ENCODE results near the gene TXNRD2.
"Not testable (repeated sequence)": the region's sequence is repeated elsewhere in the genome, so short reads cannot be mapped to it uniquely, and the experiment has no call there.

The TXNRD2 gene

GRCh38 chr22:19937616-19938473, 3.8 kb downstream of the TXNRD2 start:
- ATAC-seq (ENCODE audit: insufficient read depth, low read depth) (no peak), DNase-seq (no peak)
- peaks cover 4% of the 10 kb centered on the region for H3K36me3 ChIP-seq (ENCODE audit: insufficient read depth, low read length)
- H4K20me1 ChIP-seq (ENCODE audit: insufficient read depth, low read length) = no peaks in the 10 kb centered on the region
- peaks cover 26% of the 10 kb centered on the region for H3K79me2 ChIP-seq (ENCODE audit: insufficient read depth, low read length)
- no peak overlapping the region for H2AFZ ChIP-seq (ENCODE audit: low read depth, low read length)
- no peak overlapping the region for H3K4me3 ChIP-seq (ENCODE audit: low read depth in 1 of 2, low read length in 2 of 2)
- no peak overlapping the region for H3K9ac ChIP-seq (ENCODE audit: low read depth, low read length)
- peaks cover 6% of the 10 kb centered on the region for H3K9me3 ChIP-seq (ENCODE audit: insufficient read depth, low read length, severe bottlenecking)
- no peak for TF ChIP-seq EZH2 (IDR thresholded peaks at IDR 0.05; ENCODE audit: borderline replicate concordance, low read depth, low read length, severe bottlenecking)
- TF ChIP-seq, protein P1, sequence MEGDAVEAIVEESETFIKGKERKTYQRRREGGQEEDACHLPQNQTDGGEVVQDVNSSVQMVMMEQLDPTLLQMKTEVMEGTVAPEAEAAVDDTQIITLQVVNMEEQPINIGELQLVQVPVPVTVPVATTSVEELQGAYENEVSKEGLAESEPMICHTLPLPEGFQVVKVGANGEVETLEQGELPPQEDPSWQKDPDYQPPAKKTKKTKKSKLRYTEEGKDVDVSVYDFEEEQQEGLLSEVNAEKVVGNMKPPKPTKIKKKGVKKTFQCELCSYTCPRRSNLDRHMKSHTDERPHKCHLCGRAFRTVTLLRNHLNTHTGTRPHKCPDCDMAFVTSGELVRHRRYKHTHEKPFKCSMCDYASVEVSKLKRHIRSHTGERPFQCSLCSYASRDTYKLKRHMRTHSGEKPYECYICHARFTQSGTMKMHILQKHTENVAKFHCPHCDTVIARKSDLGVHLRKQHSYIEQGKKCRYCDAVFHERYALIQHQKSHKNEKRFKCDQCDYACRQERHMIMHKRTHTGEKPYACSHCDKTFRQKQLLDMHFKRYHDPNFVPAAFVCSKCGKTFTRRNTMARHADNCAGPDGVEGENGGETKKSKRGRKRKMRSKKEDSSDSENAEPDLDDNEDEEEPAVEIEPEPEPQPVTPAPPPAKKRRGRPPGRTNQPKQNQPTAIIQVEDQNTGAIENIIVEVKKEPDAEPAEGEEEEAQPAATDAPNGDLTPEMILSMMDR (IDR thresholded peaks at IDR 0.05; ENCODE audit: borderline replicate concordance, extremely low read depth, low read length, poor library complexity, severe bottlenecking) = no peak
- no peak overlapping the region for H3K4me2 ChIP-seq (ENCODE audit: insufficient read depth, low read length)
- peaks cover 16% of the 10 kb centered on the region for H3K4me1 ChIP-seq (ENCODE audit: insufficient read depth, low read length)
- no peak overlapping the region for H3K27ac ChIP-seq (ENCODE audit: low read length)
- no peaks in the 10 kb centered on the region for H3K27me3 ChIP-seq (ENCODE audit: insufficient read depth, low read length, poor library complexity)

DNA sequence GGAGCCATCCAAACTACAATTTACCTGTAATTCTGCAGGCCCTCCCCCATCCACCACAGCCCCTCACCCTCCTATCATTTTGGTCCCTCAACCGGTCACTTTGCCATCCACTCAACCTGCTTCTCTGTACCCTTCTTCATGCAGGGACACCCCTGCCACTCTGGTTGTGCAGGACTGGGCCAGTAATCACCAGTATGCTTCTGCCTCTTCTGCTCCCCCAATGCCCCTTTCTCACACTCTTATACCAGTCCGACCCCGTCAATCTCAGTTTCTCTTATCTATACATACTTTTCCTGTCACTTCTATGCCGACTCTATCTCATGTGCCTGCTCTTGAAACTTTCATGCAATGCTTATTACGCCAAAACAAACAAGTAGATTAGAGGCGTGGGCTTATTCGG, 5.1 kb downstream of the TXNRD2 start:
- no peak overlapping the region for H2AFZ ChIP-seq (ENCODE audit: low read depth, low read length)
- peaks cover 13% of the 10 kb centered on the region for H3K79me2 ChIP-seq (ENCODE audit: insufficient read depth, low read length)
- peaks cover 6% of the 10 kb centered on the region for H3K9me3 ChIP-seq (ENCODE audit: insufficient read depth, low read length, severe bottlenecking)
- H4K20me1 ChIP-seq (ENCODE audit: insufficient read depth, low read length) = no peaks in the 10 kb centered on the region
- H3K9ac ChIP-seq (ENCODE audit: low read depth, low read length) = no peak overlapping the region
- H3K4me2 ChIP-seq (ENCODE audit: insufficient read depth, low read length) = no peak overlapping the region
- DNase-seq (no peak), ATAC-seq (ENCODE audit: insufficient read depth, low read depth) (no peak)
- peaks cover 4% of the 10 kb centered on the region; the same call in 1 of the 2 replicates for H3K36me3 ChIP-seq (ENCODE audit: insufficient read depth, low read length)
- H3K27me3 ChIP-seq (ENCODE audit: insufficient read depth, low read length, poor library complexity) = no peaks in the 10 kb centered on the region
- no peak overlapping the region for H3K4me3 ChIP-seq (ENCODE audit: low read depth in 1 of 2, low read length in 2 of 2)
- H3K4me1 ChIP-seq (ENCODE audit: insufficient read depth, low read length) = peaks cover 11% of the 10 kb centered on the region
- no peak overlapping the region for H3K27ac ChIP-seq (ENCODE audit: low read length)
- TF ChIP-seq EZH2 (IDR thresholded peaks at IDR 0.05; ENCODE audit: borderline replicate concordance, low read depth, low read length, severe bottlenecking) = no peak
- TF ChIP-seq, protein P1 (IDR thresholded peaks at IDR 0.05; ENCODE audit: borderline replicate concordance, extremely low read depth, low read length, poor library complexity, severe bottlenecking) = no peak

DNA sequence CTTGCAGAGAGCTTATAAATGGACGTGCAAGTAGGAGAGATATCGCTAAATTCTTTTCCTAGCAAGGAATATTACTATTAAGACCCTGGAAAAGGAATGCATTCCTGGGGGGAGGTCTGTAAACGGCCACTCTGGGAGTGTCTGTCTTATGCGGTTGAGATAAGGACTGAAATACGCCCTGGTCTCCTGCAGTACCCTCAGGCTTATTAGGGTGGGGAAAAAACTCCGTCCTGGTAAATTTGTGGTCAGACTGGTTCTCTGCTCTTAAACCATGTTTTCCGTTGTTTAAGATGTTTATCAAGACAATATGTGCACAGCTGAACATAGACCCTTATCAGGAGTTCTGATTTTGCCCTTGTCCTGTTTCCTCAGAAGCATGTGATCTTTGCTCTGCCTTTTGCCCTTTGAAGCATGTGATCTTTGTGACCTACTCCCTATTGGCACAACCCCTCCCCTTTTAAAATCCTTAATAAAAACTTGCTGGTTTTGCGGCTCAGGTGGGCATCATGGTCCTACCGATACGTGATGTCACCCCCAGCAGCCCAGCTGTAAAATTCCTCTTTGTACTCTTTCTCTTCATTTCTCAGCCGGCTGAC, 6.4 kb downstream of the TXNRD2 start:
- ATAC-seq (ENCODE audit: insufficient read depth, low read depth); H3K4me3 ChIP-seq (ENCODE audit: low read depth in 1 of 2, low read length in 2 of 2); H3K9me3 ChIP-seq (ENCODE audit: insufficient read depth, low read length, severe bottlenecking); H3K27ac ChIP-seq (ENCODE audit: low read length); H3K4me1 ChIP-seq (ENCODE audit: insufficient read depth, low read length); H3K4me2 ChIP-seq (ENCODE audit: insufficient read depth, low read length); DNase-seq; H3K9ac ChIP-seq (ENCODE audit: low read depth, low read length); H2AFZ ChIP-seq (ENCODE audit: low read depth, low read length); H3K36me3 ChIP-seq (ENCODE audit: insufficient read depth, low read length); H3K79me2 ChIP-seq (ENCODE audit: insufficient read depth, low read length); H4K20me1 ChIP-seq (ENCODE audit: insufficient read depth, low read length); H3K27me3 ChIP-seq (ENCODE audit: insufficient read depth, low read length, poor library complexity): not testable (repeated sequence)
